DND-41 (cell line): Measurements from ENCODE around the gene ZNF770.

Experiments used
- ATAC-seq: fragments of 200-7000 bp; cut with Tn5 transposase; 3 replicates; pipeline ENCODE4 v1.9.1; 2021; ENCODE audit warnings: low read depth; ENCODE audit not compliant: insufficient read depth
- DNase-seq: peaks from one replicate; pipeline ENCODE4 v3.0.0-alpha.2; 2020
- H2AFZ ChIP-seq: 2 replicates; pipeline ENCODE4 v1.6.0; 2012; ENCODE audit warnings: low read depth, low read length
- H3K27ac ChIP-seq: 2 replicates; pipeline ENCODE4 v1.5.1; 2012; ENCODE audit warnings: low read length, inconsistent platforms
- H3K27me3 ChIP-seq: fragments of 200-600 bp; sonication (generic); 2 replicates; pipeline ENCODE4 v1.6.0; 2012; ENCODE audit warnings: low read length, mild to moderate bottlenecking, inconsistent platforms; ENCODE audit not compliant: insufficient read depth, poor library complexity
- H3K36me3 ChIP-seq: 2 replicates; pipeline ENCODE4 v1.5.1; 2012; ENCODE audit warnings: low read length, inconsistent platforms; ENCODE audit not compliant: insufficient read depth
- H3K4me1 ChIP-seq: 2 replicates; pipeline ENCODE4 v1.5.1; 2012; ENCODE audit warnings: mild to moderate bottlenecking, low read length; ENCODE audit not compliant: insufficient read depth
- H3K4me2 ChIP-seq: 2 replicates; pipeline ENCODE4 v1.6.0; 2012; ENCODE audit warnings: mild to moderate bottlenecking, moderate library complexity, low read length, inconsistent platforms; ENCODE audit not compliant: insufficient read depth
- H3K4me3 ChIP-seq, 2 experiments: fragments of 200-600 bp in 1 of 2; shearing (Covaris generic) in 1 of 2; 2 replicates each; pipeline ENCODE4 v1.5.1; 2012 to 2016; ENCODE audit warnings: inconsistent platforms in 2 of 2, low read length in 2 of 2, mild to moderate bottlenecking in 2 of 2, low read depth in 1 of 2, moderate library complexity in 1 of 2
- H3K79me2 ChIP-seq: 2 replicates; pipeline ENCODE4 v1.6.0; 2012; ENCODE audit warnings: low read length, inconsistent platforms; ENCODE audit not compliant: insufficient read depth
- H3K9ac ChIP-seq: 2 replicates; pipeline ENCODE4 v1.6.0; 2012; ENCODE audit warnings: low read depth, mild to moderate bottlenecking, inconsistent platforms, low read length, moderate library complexity
- H3K9me3 ChIP-seq: 2 replicates; pipeline ENCODE4 v1.5.1; 2012; ENCODE audit warnings: low read length, moderate library complexity, mild to moderate bottlenecking, inconsistent platforms; ENCODE audit not compliant: insufficient read depth, severe bottlenecking
- H4K20me1 ChIP-seq: 2 replicates; pipeline ENCODE4 v1.6.0; 2012; ENCODE audit warnings: low read length; ENCODE audit not compliant: insufficient read depth
- EZH2 ChIP-seq: IDR thresholded peaks from 3 replicates; pipeline ENCODE4 v1.6.1; 2012; ENCODE audit warnings: borderline replicate concordance, low read depth, mild to moderate bottlenecking, moderate library complexity, low read length, inconsistent platforms; ENCODE audit not compliant: severe bottlenecking
- TF ChIP-seq, protein P1 (sequence below): IDR thresholded peaks from 2 replicates; pipeline ENCODE4 v1.5.1; 2012; ENCODE audit warnings: borderline replicate concordance, low read length, moderate library complexity, mild to moderate bottlenecking; ENCODE audit not compliant: poor library complexity, severe bottlenecking; ENCODE audit errors: extremely low read depth

Gene ZNF770, protein sequence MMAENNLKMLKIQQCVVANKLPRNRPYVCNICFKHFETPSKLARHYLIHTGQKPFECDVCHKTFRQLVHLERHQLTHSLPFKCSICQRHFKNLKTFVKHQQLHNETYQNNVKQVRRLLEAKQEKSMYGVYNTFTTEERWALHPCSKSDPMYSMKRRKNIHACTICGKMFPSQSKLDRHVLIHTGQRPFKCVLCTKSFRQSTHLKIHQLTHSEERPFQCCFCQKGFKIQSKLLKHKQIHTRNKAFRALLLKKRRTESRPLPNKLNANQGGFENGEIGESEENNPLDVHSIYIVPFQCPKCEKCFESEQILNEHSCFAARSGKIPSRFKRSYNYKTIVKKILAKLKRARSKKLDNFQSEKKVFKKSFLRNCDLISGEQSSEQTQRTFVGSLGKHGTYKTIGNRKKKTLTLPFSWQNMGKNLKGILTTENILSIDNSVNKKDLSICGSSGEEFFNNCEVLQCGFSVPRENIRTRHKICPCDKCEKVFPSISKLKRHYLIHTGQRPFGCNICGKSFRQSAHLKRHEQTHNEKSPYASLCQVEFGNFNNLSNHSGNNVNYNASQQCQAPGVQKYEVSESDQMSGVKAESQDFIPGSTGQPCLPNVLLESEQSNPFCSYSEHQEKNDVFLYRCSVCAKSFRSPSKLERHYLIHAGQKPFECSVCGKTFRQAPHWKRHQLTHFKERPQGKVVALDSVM

DNA sequence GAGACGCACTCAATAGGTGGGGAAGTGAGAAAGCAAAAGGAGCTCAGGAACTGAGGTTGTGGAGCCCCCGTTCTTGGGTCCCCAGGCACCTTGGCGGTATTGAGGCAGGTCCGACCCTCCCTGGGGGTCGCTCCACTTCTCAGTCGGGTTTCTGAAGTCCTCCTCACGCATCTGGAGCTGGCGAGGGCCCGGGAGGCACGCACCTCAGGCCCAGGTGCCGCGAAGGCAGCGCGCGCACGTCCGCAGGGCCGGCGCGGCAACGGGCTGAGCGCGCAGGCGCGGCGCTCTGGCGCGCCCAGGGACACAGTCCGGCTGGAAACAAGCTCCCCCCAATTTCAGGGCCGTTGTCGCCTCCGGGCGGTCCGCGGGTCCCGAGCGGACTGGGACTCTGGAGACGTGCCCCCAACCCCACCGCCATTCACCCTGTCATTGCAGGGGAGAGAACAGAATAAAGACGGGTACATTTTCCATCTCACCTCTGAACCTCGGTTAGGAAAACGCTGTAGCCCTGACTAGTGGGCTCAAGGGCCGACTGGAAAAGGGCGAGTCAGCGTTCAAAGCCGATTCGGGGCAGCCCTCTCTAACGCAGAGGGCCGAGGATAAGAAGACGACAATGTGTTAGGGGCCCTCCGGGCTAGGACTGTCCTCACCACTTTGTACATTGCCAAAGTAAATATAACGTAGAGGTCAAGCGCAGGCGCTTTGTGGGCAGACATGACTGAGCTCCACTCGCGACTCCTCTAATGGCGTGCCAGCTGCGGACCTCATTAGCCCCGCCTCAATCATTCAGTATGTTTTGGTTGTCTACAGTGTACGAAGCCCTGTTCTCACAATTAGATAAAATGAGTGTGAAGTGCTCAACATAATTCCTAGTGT, at the start of gene ZNF770:
Gene ZNF770 (minus strand): TSS at position 261 of the 876 bp plus-strand sequence. CDS start 4,853 bp downstream, outside the sequence.
- H2AFZ ChIP-seq, result peak within 1 kb of the TSS; percentile 98

DNA sequence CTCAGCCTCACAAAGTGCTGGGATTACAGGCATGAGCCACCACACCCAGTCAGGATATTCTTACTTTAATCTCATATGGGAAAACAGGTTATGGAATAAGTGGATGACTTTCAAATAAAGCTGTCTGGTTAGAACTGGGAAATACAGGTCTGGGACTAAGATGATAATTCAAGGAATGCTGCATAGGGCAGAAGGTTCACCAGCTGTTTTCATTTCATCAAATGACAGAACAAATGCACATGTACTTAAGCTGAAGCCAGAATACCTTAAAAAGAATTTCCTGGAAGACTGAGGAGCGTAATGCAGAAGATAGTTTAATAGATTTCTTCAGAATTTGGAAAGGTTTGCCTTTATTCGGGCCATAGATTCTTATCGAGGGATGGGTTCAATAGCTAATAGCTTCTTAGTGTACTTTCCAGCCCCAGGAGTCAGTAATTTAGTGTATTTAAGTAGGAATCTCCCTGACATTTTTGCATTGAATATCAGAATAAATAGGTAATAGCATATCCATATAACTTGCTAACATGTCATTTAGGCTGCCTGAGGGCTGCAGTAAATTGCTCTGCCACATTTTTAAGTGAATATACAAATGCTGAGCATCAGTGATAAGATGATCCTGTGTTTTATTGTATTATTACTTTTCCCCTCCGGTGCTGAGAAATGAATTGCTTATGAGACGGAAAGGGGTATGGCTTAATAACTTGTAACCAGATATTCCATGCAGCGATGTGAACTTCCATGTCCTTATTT, 40.3 kb upstream of the ZNF770 start:
- H3K4me1 ChIP-seq, result no peaks in the 10 kb centered on the region
- no peak overlapping the region for H3K4me3 ChIP-seq
- no peak for TF ChIP-seq EZH2
- TF ChIP-seq, protein P1, sequence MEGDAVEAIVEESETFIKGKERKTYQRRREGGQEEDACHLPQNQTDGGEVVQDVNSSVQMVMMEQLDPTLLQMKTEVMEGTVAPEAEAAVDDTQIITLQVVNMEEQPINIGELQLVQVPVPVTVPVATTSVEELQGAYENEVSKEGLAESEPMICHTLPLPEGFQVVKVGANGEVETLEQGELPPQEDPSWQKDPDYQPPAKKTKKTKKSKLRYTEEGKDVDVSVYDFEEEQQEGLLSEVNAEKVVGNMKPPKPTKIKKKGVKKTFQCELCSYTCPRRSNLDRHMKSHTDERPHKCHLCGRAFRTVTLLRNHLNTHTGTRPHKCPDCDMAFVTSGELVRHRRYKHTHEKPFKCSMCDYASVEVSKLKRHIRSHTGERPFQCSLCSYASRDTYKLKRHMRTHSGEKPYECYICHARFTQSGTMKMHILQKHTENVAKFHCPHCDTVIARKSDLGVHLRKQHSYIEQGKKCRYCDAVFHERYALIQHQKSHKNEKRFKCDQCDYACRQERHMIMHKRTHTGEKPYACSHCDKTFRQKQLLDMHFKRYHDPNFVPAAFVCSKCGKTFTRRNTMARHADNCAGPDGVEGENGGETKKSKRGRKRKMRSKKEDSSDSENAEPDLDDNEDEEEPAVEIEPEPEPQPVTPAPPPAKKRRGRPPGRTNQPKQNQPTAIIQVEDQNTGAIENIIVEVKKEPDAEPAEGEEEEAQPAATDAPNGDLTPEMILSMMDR, result no peak
- H3K4me2 ChIP-seq, result no peak overlapping the region
- H3K79me2 ChIP-seq, result no peaks in the 10 kb centered on the region
- no peaks in the 10 kb centered on the region for H3K9me3 ChIP-seq
- no peaks in the 10 kb centered on the region for H3K27me3 ChIP-seq
- no peak for DNase-seq
- H3K27ac ChIP-seq, result no peak overlapping the region
- no peak overlapping the region for H2AFZ ChIP-seq
- no peaks in the 10 kb centered on the region for H4K20me1 ChIP-seq
- no peak overlapping the region for H3K9ac ChIP-seq
- no peaks in the 10 kb centered on the region for H3K36me3 ChIP-seq
- no peak for ATAC-seq

More for the DNA sequence above, at the start of gene ZNF770:
- H3K27ac ChIP-seq, result peak within 1 kb of the TSS; percentile 97
- peaks cover 15% of the 10 kb centered on the region for H4K20me1 ChIP-seq
- peaks cover 28% of the 10 kb centered on the region for H3K36me3 ChIP-seq
- H3K4me3 ChIP-seq, result peak within 1 kb of the TSS; percentile 93 to 96
- peaks cover 50% of the 10 kb centered on the region for H3K79me2 ChIP-seq
- peaks cover 32% of the 10 kb centered on the region for H3K4me1 ChIP-seq
- H3K9me3 ChIP-seq, result no peaks in the 10 kb centered on the region
- H3K4me2 ChIP-seq, result peak within 1 kb of the TSS; percentile 94
- peak within 1 kb of the TSS; percentile 94 for H3K9ac ChIP-seq
- DNase-seq, result peak; percentile 82
- peak; percentile 89 for ATAC-seq
- TF ChIP-seq, protein P1, result no peak
- TF ChIP-seq EZH2, result no peak
- no peaks in the 10 kb centered on the region for H3K27me3 ChIP-seq

DNA sequence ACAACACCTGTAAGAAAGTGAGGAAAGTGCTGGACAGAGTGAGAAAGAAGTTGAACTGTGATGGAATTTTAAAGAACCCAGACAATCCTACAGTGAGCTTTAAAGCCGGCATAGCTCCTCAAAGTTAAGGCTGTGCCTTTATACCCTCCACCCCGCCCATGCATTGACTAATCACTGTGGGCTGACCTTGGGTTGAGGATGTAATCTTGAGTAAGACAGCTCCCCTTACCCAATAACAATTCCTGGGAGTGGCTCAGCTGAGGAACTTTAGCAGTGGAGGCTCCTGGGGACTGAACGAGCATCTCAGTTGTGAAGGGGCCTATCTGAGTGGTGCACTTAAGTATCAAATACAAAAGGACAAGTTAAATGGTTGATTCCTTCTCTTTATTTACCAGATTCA, 35.7 kb upstream of the ZNF770 start:
- H3K4me3 ChIP-seq, result no peak overlapping the region
- no peak overlapping the region for H2AFZ ChIP-seq
- TF ChIP-seq, protein P1, result no peak
- no peak for TF ChIP-seq EZH2
- DNase-seq, result no peak
- H3K9me3 ChIP-seq, result no peaks in the 10 kb centered on the region
- no peaks in the 10 kb centered on the region for H3K79me2 ChIP-seq
- H3K36me3 ChIP-seq, result no peaks in the 10 kb centered on the region
- H4K20me1 ChIP-seq, result no peaks in the 10 kb centered on the region
- no peaks in the 10 kb centered on the region for H3K27me3 ChIP-seq
- no peaks in the 10 kb centered on the region for H3K4me1 ChIP-seq
- no peak for ATAC-seq
- H3K27ac ChIP-seq, result no peak overlapping the region
- no peak overlapping the region for H3K4me2 ChIP-seq
- no peak overlapping the region for H3K9ac ChIP-seq
